Pancreas (tissue), 10 donors: Measurements from ENCODE around the gene CSRNP3. TPM values are rescaled to one million over a fixed set of nuclear protein-coding genes. Genes with fewer than 3 reads are reported as not detected.

Source experiments
- ATAC-seq, 4 donors: fragments of 200-7000 bp; cut with Tn5 transposase; one replicate each; pipeline versions ENCODE4 v1.8.0 to v1.9.1; 2020; ENCODE audit warnings: mild to moderate bottlenecking in 4 of 4, moderate library complexity in 4 of 4
- DNase-seq, 6 donors: peaks; one replicate each; pipeline ENCODE4 v3.0.0-alpha.2; 2020
- FAIRE-seq: peaks from 2 replicates; lab custom pipeline; 2012; peaks lifted over from hg19 to GRCh38; lab: Jason Lieb, UNC
- H3K27ac ChIP-seq, 4 donors: fragments of 200-600 bp; sonication (generic); 1 replicate in 3 of 4; 2 replicates in 1 of 4; pipeline versions ENCODE4 v1.5.0 to v1.8.0; 2020
- H3K27me3 ChIP-seq, 4 donors: fragments of 200-600 bp; one replicate each; pipeline ENCODE4 v1.8.0; 2021
- H3K36me3 ChIP-seq, 3 donors: fragments of 200-600 bp; sonication (generic) in 1 of 3; one replicate each; pipeline versions ENCODE4 v1.5.0 to v1.8.0; 2020 to 2021
- H3K4me1 ChIP-seq, 3 donors: fragments of 200-600 bp; one replicate each; pipeline ENCODE4 v1.8.0; 2021
- H3K4me3 ChIP-seq, 4 donors: fragments of 200-600 bp; sonication (generic) in 2 of 4; one replicate each; pipeline versions ENCODE4 v1.5.0 to v1.8.0; 2020 to 2021
- H3K9me3 ChIP-seq, 4 donors: fragments of 200-600 bp; one replicate each; pipeline ENCODE4 v1.8.0; 2021
- WGBS, 2 donors: extraction: QIAGEN DNeasy Blood & Tissue Kit; methylation state at CpG; one replicate each; pipeline ENCODE4 v1.1.7; 2013; 5-methylcytosine and 5-hydroxymethylcytosine counted together
- intact Hi-C, 3 donors: fragments of 100-400 bp; cut with DNase I; formaldehyde crosslinking; loops; one replicate each; pipeline versions ENCODE4 v1.11.1 to v1.14.2; 2022
- polyA plus RNA-seq, 2 donors: library from polyadenylated mRNA; stranded (reverse); fragments of 200-250 nt; gene quantifications; one replicate each; pipeline ENCODE4 v1.2.3, GENCODE V29; 2013
- total RNA-seq, 6 donors: library from RNA; stranded (reverse); fragmentation: NEBNext Ultra II Directional in 4 of 6; extraction: Animal tissue kit (Norgen Biotek cat#: 25700) in 4 of 6; gene quantifications; one replicate each; pipeline versions ENCODE4 v1.2.1 to v1.2.4, GENCODE V29; 2021 to 2023
- TF ChIP-seq, protein P1 (sequence below), 4 donors: fragments of 200-600 bp; sonication (generic) in 3 of 4; IDR thresholded peaks; one replicate each; pipeline versions ENCODE4 v1.5.0 to v1.8.0; 2021; ENCODE audit warnings: antibody characterized with exemption in 4 of 4
- donor health status: healthy with polysubstance abuse.
- donor health status: DM: no; HTN: no; CAD: no; lungs with moderate emphysema.
- donor health status: DM: no; HTN: no; CAD: no.
- donor health status: control.
- donor health status: control.
- donor health status: Bipolar disorder and iron deficiency.
- donor health status: DM: yes; HTN: yes; CAD: no.
- donor health status: DM: no; HTN: no; CAD: no.
- donor health status: DM: no; HTN: no; CAD: no.
- donor health status: DM: yes; HTN: yes; CAD: no.

Gene CSRNP3
- total and polyA plus RNA-seq, 8 donors = 0.91 to 4.8 (median 3.1) TPM

DNA sequence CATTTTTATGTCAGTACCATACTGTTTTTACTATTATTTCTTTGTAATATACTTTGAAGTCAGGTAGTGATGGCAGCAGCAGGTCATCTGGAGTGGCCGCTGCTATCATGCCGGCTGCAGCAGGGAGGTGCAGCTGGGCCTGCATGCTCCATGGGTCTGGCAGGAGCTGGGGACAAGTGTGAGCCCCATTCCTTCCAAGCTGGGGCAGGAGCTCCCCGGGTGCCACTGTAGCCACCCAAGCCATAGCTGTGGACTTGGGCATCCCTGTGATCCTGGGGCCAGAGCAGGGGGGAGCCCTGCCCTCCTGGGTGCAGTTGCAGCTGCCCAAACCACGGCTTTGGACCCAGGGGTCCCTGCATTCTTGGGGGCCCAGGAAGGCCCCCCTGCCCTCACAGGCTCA is 59.2 kb downstream of the CSRNP3 start:
- DNase-seq (peak in 1 of 6 donors; percentile 33), FAIRE-seq (no peak), ATAC-seq (no peak)
- Histone ChIP-seq H3K27me3 (no peaks in the 10 kb centered on the region), H3K4me1 (no peaks in the 10 kb centered on the region), H3K27ac (no peak overlapping the region), H3K36me3 (no peaks in the 10 kb centered on the region), H3K9me3 (no peaks in the 10 kb centered on the region), H3K4me3 (no peak overlapping the region)
- intact Hi-C loops = no loop called here
- 95 to 96% methylated on average over 4 of the region's 4 CpGs for WGBS, 2 donors
- TF ChIP-seq, protein P1, sequence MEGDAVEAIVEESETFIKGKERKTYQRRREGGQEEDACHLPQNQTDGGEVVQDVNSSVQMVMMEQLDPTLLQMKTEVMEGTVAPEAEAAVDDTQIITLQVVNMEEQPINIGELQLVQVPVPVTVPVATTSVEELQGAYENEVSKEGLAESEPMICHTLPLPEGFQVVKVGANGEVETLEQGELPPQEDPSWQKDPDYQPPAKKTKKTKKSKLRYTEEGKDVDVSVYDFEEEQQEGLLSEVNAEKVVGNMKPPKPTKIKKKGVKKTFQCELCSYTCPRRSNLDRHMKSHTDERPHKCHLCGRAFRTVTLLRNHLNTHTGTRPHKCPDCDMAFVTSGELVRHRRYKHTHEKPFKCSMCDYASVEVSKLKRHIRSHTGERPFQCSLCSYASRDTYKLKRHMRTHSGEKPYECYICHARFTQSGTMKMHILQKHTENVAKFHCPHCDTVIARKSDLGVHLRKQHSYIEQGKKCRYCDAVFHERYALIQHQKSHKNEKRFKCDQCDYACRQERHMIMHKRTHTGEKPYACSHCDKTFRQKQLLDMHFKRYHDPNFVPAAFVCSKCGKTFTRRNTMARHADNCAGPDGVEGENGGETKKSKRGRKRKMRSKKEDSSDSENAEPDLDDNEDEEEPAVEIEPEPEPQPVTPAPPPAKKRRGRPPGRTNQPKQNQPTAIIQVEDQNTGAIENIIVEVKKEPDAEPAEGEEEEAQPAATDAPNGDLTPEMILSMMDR (IDR thresholded peaks at IDR 0.05) = no peak

DNA sequence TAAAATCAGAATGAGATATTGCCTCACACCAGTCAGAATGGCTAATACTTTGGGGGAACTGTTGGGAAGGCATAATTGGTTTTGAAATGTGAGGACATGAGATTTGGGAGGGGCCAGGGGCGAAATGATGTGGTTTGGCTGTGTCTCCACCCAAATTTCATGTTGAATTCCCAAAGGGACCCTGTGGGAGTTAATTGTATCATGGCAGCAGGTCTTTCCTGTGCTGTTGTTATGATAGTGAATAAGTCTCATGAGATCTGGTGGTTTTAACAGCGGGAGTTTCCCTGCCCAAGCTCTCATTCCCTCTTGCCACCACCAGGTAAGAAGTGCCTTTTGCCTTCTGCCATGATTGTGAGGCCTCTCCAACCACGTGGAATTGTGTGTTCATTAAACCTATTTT is 59.6 kb downstream of the CSRNP3 start:
- no peak for DNase-seq
- intact Hi-C loops = no loop called here
- FAIRE-seq = no peak
- TF ChIP-seq, protein P1 (IDR thresholded peaks at IDR 0.05) = no peak
- Histone ChIP-seq H3K9me3 (no peaks in the 10 kb centered on the region), H3K27me3 (no peaks in the 10 kb centered on the region), H3K4me3 (no peak overlapping the region), H3K36me3 (no peaks in the 10 kb centered on the region), H3K27ac (no peak overlapping the region), H3K4me1 (no peaks in the 10 kb centered on the region)
- 86 to 89% methylated on average over 3 of the region's 3 CpGs for WGBS, 2 donors
- ATAC-seq = no peak

DNA sequence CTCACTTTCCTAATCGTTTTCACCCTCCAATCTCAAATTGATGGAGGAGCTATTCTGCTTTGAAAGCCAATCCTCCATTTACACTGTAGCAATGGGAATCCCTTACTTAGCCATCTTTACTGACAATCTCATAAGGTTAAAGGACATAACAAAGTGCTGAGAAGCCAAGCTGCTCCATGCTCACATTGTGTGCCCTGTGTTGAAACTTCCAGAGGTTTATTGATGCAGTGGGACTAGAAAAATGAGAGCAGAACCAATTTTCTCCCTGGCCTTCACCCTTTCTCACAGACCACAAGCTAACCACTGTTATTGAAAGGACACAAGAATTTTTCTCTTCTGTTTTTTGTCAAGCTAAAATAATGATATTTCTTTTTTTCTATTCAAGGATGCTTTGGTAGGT is 63.8 kb downstream of the CSRNP3 start:
- TF ChIP-seq, protein P1 (IDR thresholded peaks at IDR 0.05) = no peak
- no peak for FAIRE-seq
- H3K27me3 ChIP-seq = no peaks in the 10 kb centered on the region
- H3K4me3 ChIP-seq = no peak overlapping the region
- no peak for DNase-seq
- H3K4me1 ChIP-seq = no peaks in the 10 kb centered on the region
- no peaks in the 10 kb centered on the region for H3K36me3 ChIP-seq
- intact Hi-C loops = no loop called here
- no peak overlapping the region for H3K27ac ChIP-seq
- 70 to 74% methylated on average over 1 of the region's 1 CpG for WGBS, 2 donors
- H3K9me3 ChIP-seq = no peaks in the 10 kb centered on the region
- ATAC-seq = no peak

DNA sequence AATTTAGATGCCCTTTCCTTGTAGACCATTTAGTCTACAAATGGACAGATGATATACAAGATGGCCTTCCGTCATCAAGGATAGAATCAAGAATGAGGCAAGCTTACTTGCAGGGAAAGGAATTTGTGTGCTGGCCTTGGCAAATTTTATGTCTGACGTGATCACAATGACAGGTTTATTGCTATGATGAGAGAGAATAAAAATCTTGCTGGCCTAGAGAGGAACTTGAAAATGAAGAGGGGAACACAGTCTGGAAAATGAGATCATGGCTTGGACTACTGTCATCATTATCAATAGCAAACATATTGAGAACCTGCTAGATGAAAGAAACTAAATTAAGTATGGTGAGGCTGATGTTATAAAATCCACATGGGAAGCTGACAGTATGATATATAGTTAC is 66.0 kb downstream of the CSRNP3 start:
- Histone ChIP-seq H3K4me3 (no peak overlapping the region), H3K9me3 (no peaks in the 10 kb centered on the region), H3K27ac (no peak overlapping the region), H3K4me1 (no peaks in the 10 kb centered on the region), H3K27me3 (no peaks in the 10 kb centered on the region), H3K36me3 (no peaks in the 10 kb centered on the region)
- DNase-seq = no peak
- ATAC-seq = no peak
- WGBS, 2 donors = 59 to 81% methylated on average over 2 of the region's 2 CpGs
- TF ChIP-seq, protein P1 (IDR thresholded peaks at IDR 0.05) = no peak
- no peak for FAIRE-seq
- intact Hi-C loops = no loop called here

DNA sequence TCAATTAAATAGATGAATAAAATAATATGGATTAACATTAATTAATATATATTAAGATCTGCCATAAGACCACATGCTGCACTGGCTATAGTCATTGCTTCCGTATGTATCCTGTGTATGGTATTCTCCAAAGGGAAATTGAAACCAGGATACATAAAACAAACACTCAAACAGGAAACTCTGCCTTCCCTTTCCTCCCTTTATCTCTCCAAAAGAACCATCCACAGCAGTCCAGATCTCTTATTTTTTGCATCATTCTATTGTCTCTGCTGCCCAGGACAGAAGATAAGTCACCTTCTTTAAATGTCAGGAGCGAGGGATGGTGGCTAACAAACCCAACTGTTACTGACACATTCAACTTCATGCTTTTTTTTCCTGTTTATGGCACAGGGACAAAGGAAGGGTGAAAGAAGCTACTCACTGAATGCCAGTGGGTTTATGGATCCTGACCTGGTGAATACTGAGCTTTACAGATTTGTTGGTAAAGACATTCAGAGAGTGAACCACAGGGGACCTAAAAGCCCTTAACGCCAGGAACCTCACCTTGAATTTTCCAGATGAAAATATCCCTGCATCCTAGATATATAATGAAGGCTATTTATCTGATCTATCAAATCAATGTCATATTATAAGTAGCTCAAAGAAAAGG is 67.5 kb downstream of the CSRNP3 start:
- Histone ChIP-seq H3K4me3 (no peak overlapping the region), H3K27me3 (no peaks in the 10 kb centered on the region), H3K36me3 (no peaks in the 10 kb centered on the region), H3K4me1 (no peaks in the 10 kb centered on the region), H3K9me3 (no peaks in the 10 kb centered on the region), H3K27ac (no peak overlapping the region)
- DNase-seq (no peak), FAIRE-seq (no peak), ATAC-seq (no peak)
- WGBS, 2 donors = 63% methylated on average over 3 of the region's 3 CpGs
- intact Hi-C loops = no loop called here
- TF ChIP-seq, protein P1 (IDR thresholded peaks at IDR 0.05) = no peak
